HepG2 (cell line): ENCODE results near the gene PCNX4. TPM values are rescaled to one million over a fixed set of nuclear protein-coding genes. Genes with fewer than 3 reads are reported as not detected.

ENCODE experiments used
- AKAP8 ChIP-seq: sonication (generic); formaldehyde crosslinking; IDR thresholded peaks from 2 replicates; pipeline ENCODE4 v1.5.1; 2020; ENCODE audit warnings: mild to moderate bottlenecking, missing genetic modification reagents
- BRD4 ChIP-seq: sonication (generic); formaldehyde crosslinking; IDR thresholded peaks from 2 replicates; pipeline ENCODE4 v1.4.0; 2020; ENCODE audit warnings: missing genetic modification reagents
- CREBL2 ChIP-seq: sonication (generic); formaldehyde crosslinking; IDR thresholded peaks from 2 replicates; pipeline ENCODE4 v1.8.1; 2023; ENCODE audit warnings: missing genetic modification reagents, mild to moderate bottlenecking, borderline replicate concordance
- FOXO1 ChIP-seq: sonication (generic); formaldehyde crosslinking; IDR thresholded peaks from 2 replicates; pipeline ENCODE4 v1.4.0; 2020; ENCODE audit warnings: missing genetic modification reagents
- KLF11 ChIP-seq: IDR thresholded peaks from 2 replicates; pipeline ENCODE4 v1.6.1; 2016; ENCODE audit warnings: missing compliant biosample characterization
- NBN ChIP-seq: fragments of 450-650 bp; conservative IDR thresholded peaks from 2 replicates; pipeline ENCODE4 v1.6.1; 2017
- PHF20 ChIP-seq: sonication (generic); formaldehyde crosslinking; IDR thresholded peaks from 2 replicates; pipeline ENCODE4 v1.5.0; 2020; ENCODE audit warnings: mild to moderate bottlenecking, missing genetic modification reagents
- PLSCR1 ChIP-seq: sonication (generic); formaldehyde crosslinking; IDR thresholded peaks from 2 replicates; pipeline ENCODE4 v1.5.0; 2020; ENCODE audit warnings: missing genetic modification reagents, mild to moderate bottlenecking, borderline replicate concordance
- RBAK ChIP-seq: sonication (generic); formaldehyde crosslinking; IDR thresholded peaks from 2 replicates; pipeline ENCODE4 v1.5.1; 2020; ENCODE audit warnings: mild to moderate bottlenecking, missing genetic modification reagents
- SMARCE1 ChIP-seq: fragments of 450-650 bp; IDR thresholded peaks from 2 replicates; pipeline ENCODE4 v1.6.1; 2017; ENCODE audit warnings: borderline replicate concordance
- TBP ChIP-seq: sonication (generic); formaldehyde crosslinking; IDR thresholded peaks from 2 replicates; pipeline ENCODE4 v1.5.0; 2020; ENCODE audit warnings: missing genetic modification reagents
- TP53 ChIP-seq: sonication (generic); formaldehyde crosslinking; conservative IDR thresholded peaks from 2 replicates; pipeline ENCODE4 v1.4.0; 2020; ENCODE audit warnings: missing genetic modification reagents
- ZBTB40 ChIP-seq, 2 experiments: fragments of 450-650 bp in 1 of 2; sonication (generic) in 1 of 2; formaldehyde crosslinking in 1 of 2; IDR thresholded peaks; 2 replicates each; pipeline versions ENCODE4 v1.6.1 to v1.8.0; 2016 to 2022; ENCODE audit warnings: antibody characterized with exemption in 1 of 2, mild to moderate bottlenecking in 1 of 2, missing genetic modification reagents in 1 of 2
- ZKSCAN1 ChIP-seq: fragments of 150-350 bp; IDR thresholded peaks from 2 replicates; pipeline ENCODE4 v1.6.1; 2014; ENCODE audit warnings: low read length
- ZNF207 ChIP-seq: fragments of 450-650 bp; IDR thresholded peaks from 2 replicates; pipeline ENCODE4 v1.6.1; 2016; ENCODE audit warnings: antibody characterized with exemption, borderline replicate concordance
- ZNF354B ChIP-seq: sonication (generic); formaldehyde crosslinking; IDR thresholded peaks from 2 replicates; pipeline ENCODE4 v1.8.0; 2022; ENCODE audit warnings: mild to moderate bottlenecking, missing genetic modification reagents
- ZNF605 ChIP-seq: sonication (generic); formaldehyde crosslinking; IDR thresholded peaks from 2 replicates; pipeline ENCODE4 v1.8.0; 2022; ENCODE audit warnings: mild to moderate bottlenecking, missing genetic modification reagents
- ZNF850 ChIP-seq: sonication (generic); formaldehyde crosslinking; conservative IDR thresholded peaks from 2 replicates; pipeline ENCODE4 v1.9.0; 2021; ENCODE audit warnings: mild to moderate bottlenecking, missing genetic modification reagents
- polyA plus RNA-seq, 8 experiments: library from polyadenylated mRNA; depleted of rRNA in 3 of 8; stranded (reverse) in 7 of 8; unstranded in 1 of 8; fragments of >200 nt; fragmentation: Illumina TruSeq in 4 of 8; extraction: Trizol in 4 of 8; gene quantifications; 2 replicates each; pipeline versions ENCODE4 v1.2.1 to v1.2.3, GENCODE V29; 2011 to 2016; ENCODE audit warnings: low read depth in 4 of 8, missing spikeins in 1 of 8, mixed read lengths in 1 of 8; ENCODE audit not compliant: insufficient read depth in 1 of 8
- total RNA-seq, 5 experiments: library from RNA; depleted of rRNA; stranded (reverse); fragments of >200 nt; fragmentation: Illumina TruSeq; extraction: Trizol; gene quantifications; 2 replicates each; pipeline ENCODE4 v1.2.3, GENCODE V29; 2016; ENCODE audit warnings: low read depth in 1 of 5
- TF ChIP-seq, protein P1 (sequence below): sonication (generic); formaldehyde crosslinking; IDR thresholded peaks from 2 replicates; pipeline ENCODE4 v1.4.0; 2020; ENCODE audit warnings: missing genetic modification reagents

PCNX4 gene
- total and polyA plus RNA-seq, 2 of the 13 experiments (the other 11 are each of a cell fraction or from before 2014, with no cell fraction given), result 28.6 to 43.0 TPM

DNA sequence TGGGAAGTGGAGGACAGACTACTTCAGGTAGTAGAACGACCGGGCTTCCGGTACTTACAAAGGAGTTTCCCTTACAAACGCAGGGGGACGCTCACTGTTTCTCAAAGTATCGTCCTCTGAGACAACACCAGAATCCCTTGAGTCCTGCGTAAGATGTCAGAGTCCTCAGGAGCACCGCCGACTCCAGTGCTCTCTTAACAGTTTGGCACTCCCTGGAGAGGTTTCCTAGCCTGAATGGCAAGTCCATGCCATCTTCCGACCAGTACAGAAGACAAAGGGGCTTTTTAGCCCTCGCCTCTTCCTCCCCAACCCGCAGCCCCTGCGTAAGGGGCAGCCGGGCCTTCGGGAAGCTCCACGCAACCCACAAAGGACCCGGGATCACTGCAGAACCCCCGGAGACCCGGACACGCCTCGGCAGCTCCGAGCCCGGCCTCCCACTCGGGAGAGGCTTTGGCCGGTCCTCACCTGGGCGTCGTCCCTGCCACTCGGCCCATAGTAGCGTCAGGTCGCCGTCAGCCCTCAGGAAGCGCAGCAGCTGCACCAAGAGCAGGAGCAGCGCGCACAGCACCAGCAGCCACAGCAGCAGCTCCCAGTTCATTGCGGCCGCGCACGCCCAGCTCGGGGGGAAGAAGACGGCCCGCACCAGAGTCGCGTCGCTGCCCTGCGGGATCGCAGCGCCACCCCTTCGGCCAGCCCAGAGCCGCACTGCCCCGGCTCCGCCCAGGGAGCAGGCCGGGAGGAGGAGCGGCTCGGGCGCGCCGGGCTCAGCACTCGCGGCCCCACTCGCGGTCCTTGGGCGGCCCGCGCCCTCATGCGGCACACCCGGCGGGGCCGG lies 73.2 kb downstream of the PCNX4 start, which contains the start of gene DHRS7 (continued):
- peak; percentile 48 for TF ChIP-seq FOXO1 (CRISPR knock-in tag)
- no peak for TF ChIP-seq ZNF354B (CRISPR knock-in tag)
- peak; percentile 74; the same call in 1 of the 2 replicates for TF ChIP-seq CREBL2 (CRISPR knock-in tag)
- no peak for TF ChIP-seq ZBTB40 (IDR thresholded peaks at IDR 0.05)
- TF ChIP-seq ZBTB40 (CRISPR knock-in tag; IDR thresholded peaks at IDR 0.05), result no peak; the same call in none of the 2 replicates
- TF ChIP-seq ZKSCAN1, result no peak
- TF ChIP-seq PHF20 (CRISPR knock-in tag), result no peak; the same call in 1 of the 2 replicates
- no peak for TF ChIP-seq ZNF207
- TF ChIP-seq, protein P1, sequence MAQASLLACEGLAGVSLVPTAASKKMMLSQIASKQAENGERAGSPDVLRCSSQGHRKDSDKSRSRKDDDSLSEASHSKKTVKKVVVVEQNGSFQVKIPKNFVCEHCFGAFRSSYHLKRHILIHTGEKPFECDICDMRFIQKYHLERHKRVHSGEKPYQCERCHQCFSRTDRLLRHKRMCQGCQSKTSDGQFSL (CRISPR knock-in tag), result no peak
- no peak; the same call in 1 of the 2 replicates for TF ChIP-seq ZNF605 (CRISPR knock-in tag)
- TF ChIP-seq RBAK (CRISPR knock-in tag), result no peak
- no peak for TF ChIP-seq NBN
- TF ChIP-seq AKAP8 (CRISPR knock-in tag), result no peak
- 0 out of 2 replicates have a peak, but pooled peaks have one; percentile 60 for TF ChIP-seq KLF11 (CRISPR knock-in tag)
- TF ChIP-seq TBP (CRISPR knock-in tag), result peak; percentile 58; the same call in 1 of the 2 replicates
- TF ChIP-seq SMARCE1, result no peak
- TF ChIP-seq TP53 (CRISPR knock-in tag), result no peak
- TF ChIP-seq BRD4 (CRISPR knock-in tag), result peak; percentile 55; the same call in 1 of the 2 replicates
- no peak for TF ChIP-seq PLSCR1 (CRISPR knock-in tag)
- TF ChIP-seq ZNF850 (CRISPR knock-in tag), result 0 out of 2 replicates have a peak, but pooled peaks have one; percentile 28
